Transverse colon (tissue), 3 donors: ENCODE data around the gene CATSPERD.

Experiments used
- EP300 ChIP-seq: sonication (generic); formaldehyde crosslinking; IDR thresholded peaks from one replicate; pipeline ENCODE4 v1.6.1; 2017; ENCODE audit warnings: antibody characterized with exemption, low read depth
- POLR2A ChIP-seq: fragments of 450-650 bp; IDR thresholded peaks from one replicate; pipeline ENCODE4 v1.6.1; 2016; ENCODE audit warnings: antibody characterized with exemption, mild to moderate bottlenecking, moderate library complexity
- TF ChIP-seq, protein P1 (sequence below), 5 experiments: fragments of 200-600 bp in 3 of 5; fragments of 450-650 bp in 2 of 5; sonication (generic) in 3 of 5; IDR thresholded peaks; 1 replicate in 2 of 5; 2 replicates in 3 of 5; pipeline ENCODE4 v1.5.1; 2016 to 2017; ENCODE audit warnings: antibody characterized with exemption in 5 of 5, inconsistent platforms in 3 of 5, mild to moderate bottlenecking in 2 of 5, moderate library complexity in 1 of 5

DNA sequence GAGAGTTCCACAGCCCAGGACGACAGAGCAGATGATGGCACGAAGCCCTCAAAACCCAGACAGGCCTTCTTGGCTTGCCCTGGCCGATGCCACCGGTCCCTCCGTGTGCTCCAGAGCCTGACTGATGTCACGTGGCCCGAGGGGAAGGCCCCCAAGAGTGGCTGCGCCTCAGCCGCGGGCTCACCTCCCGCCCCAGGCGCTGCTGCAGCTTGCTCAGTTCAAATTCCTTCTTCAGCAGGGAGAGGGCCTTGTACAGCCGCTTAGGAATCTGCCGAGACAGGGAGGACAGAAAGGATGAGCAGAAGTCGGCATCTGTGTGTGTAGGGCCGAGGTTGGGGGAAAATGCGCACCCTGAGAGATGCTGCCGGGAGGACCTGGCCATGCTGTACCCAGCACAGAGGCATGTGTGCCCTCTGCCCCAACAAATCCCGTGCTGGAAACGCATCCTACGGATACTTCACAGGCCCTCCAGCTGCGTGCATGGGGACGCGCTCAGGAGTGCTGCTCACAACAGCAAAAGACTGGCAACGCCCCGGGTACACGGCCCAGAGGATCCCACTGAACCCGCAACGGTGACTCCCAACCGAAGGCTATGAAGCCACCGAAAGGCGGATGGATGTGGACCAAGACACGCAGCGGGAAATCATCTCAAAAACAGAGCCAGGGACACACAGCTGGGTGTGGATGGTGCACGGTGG, 13.4 kb upstream of the CATSPERD start:
- TF ChIP-seq, protein P1, sequence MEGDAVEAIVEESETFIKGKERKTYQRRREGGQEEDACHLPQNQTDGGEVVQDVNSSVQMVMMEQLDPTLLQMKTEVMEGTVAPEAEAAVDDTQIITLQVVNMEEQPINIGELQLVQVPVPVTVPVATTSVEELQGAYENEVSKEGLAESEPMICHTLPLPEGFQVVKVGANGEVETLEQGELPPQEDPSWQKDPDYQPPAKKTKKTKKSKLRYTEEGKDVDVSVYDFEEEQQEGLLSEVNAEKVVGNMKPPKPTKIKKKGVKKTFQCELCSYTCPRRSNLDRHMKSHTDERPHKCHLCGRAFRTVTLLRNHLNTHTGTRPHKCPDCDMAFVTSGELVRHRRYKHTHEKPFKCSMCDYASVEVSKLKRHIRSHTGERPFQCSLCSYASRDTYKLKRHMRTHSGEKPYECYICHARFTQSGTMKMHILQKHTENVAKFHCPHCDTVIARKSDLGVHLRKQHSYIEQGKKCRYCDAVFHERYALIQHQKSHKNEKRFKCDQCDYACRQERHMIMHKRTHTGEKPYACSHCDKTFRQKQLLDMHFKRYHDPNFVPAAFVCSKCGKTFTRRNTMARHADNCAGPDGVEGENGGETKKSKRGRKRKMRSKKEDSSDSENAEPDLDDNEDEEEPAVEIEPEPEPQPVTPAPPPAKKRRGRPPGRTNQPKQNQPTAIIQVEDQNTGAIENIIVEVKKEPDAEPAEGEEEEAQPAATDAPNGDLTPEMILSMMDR (IDR thresholded peaks at IDR 0.05), result no peak
- TF ChIP-seq POLR2A (no peak), EP300 (no peak)
